T-helper 1 cell treated with Interleukin-12 subunit alpha and Interleukin-12 subunit beta and Interleukin-4 antibody, amounts not matched to agents 30 ng/mL and 1 ng/mL, for 36 hours (primary cell): ENCODE results near the gene COA3. TPM values are rescaled to one million over a fixed set of nuclear protein-coding genes. Genes with fewer than 3 reads are reported as not detected.
"Not testable (repeated sequence)": the region's sequence is repeated elsewhere in the genome, so short reads cannot be mapped to it uniquely, and the experiment has no call there.

Experiments used
- intact Hi-C: fragments of 100-400 bp; cut with micrococcal nuclease; formaldehyde crosslinking; loops from one replicate; pipeline ENCODE4 v1.15.1; 2024
- total RNA-seq: library from RNA; stranded (reverse); gene quantifications from 2 replicates; pipeline ENCODE4 v1.2.3, GENCODE V29; 2022

COA3 gene
- total RNA-seq, 1 donor from 2014 or later = 48.1 TPM

- intact Hi-C loops = no loop called here
Observed at GRCh38 chr17:42783062-42783790, 15.3 kb downstream of the COA3 start.

- intact Hi-C loops = no loop called here
Observed at GRCh38 chr17:42782166-42783061, 16.1 kb downstream of the COA3 start.

- intact Hi-C loops = no loop called here
Observed at GRCh38 chr17:42781639-42782165, 16.8 kb downstream of the COA3 start.

GRCh38 chr17:42780851-42781638, 17.5 kb downstream of the COA3 start:
- intact Hi-C loops = no loop called here

GRCh38 chr17:42779936-42780850, 18.3 kb downstream of the COA3 start, which contains the start of gene WNK4:
Gene WNK4, plus strand, starts transcription at chr17:42780610. Its CDS starts 89 bp downstream, at chr17:42780699.
- intact Hi-C loops = no loop called here

GRCh38 chr17:42779304-42779935, 19.1 kb downstream of the COA3 start:
- intact Hi-C loops = no loop called here

- intact Hi-C loops = no loop called here
Observed at GRCh38 chr17:42778570-42778969, 19.9 kb downstream of the COA3 start.

GRCh38 chr17:42775534-42776098, 22.9 kb downstream of the COA3 start:
- intact Hi-C loops = no loop called here

- intact Hi-C loops = loop anchor here (5.0 kb wide), 1 partner anchor 188 kb away; the partner anchor contains the start of gene AARSD1
Observed at GRCh38 chr17:42774066-42774745, 24.3 kb downstream of the COA3 start.

- intact Hi-C loops = loop anchor here (1.0 to 5.0 kb wide), 8 partner anchors 10 to 397 kb away; partner anchors contain the start of genes AARSD1, BECN1, CNTD1 and COA3
Observed at GRCh38 chr17:42773290-42774035, 25.0 kb downstream of the COA3 start, which contains the start of gene VPS25. Gene VPS25, plus strand, starts transcription at chr17:42773449. Its CDS starts 27 bp downstream, at chr17:42773476.

- intact Hi-C loops = loop anchor here (1.0 to 5.0 kb wide), 8 partner anchors 10 to 397 kb away; partner anchors contain the start of genes AARSD1, BECN1, CNTD1 and COA3
Observed at GRCh38 chr17:42772945-42773289, 25.6 kb downstream of the COA3 start.

- intact Hi-C loops = loop anchor here (5.0 kb wide), 1 partner anchor 192 kb away; the partner anchor contains the start of gene AARSD1
Observed at GRCh38 chr17:42769964-42770363, 28.5 kb downstream of the COA3 start.

- intact Hi-C loops = not testable (repeated sequence)
Observed at GRCh38 chr17:42768006-42768405, 30.5 kb downstream of the COA3 start.

GRCh38 chr17:42767512-42767911, 31.0 kb downstream of the COA3 start:
- intact Hi-C loops = no loop called here

GRCh38 chr17:42766124-42766523, 32.4 kb downstream of the COA3 start:
- intact Hi-C loops = no loop called here

GRCh38 chr17:42761638-42762037, 36.9 kb downstream of the COA3 start:
- intact Hi-C loops = no loop called here
